ENCODE results near the gene DNAJC8.

The DNAJC8 gene

GRCh38 chr1:28235755-28236655, 3.2 kb upstream of the DNAJC8 start, which contains the start of gene ATP5IF1 (continued):
- TF ChIP-seq KLF9 (tag by site-specific recombination; IDR thresholded peaks at IDR 0.05; ENCODE audit: low read depth) (peak; percentile 8; the same call in 1 of the 2 replicates), ZNF214 (tag by site-specific recombination; IDR thresholded peaks at IDR 0.05; ENCODE audit: borderline replicate concordance) (no peak), ZNF362 (tag by site-specific recombination; IDR thresholded peaks at IDR 0.05) (no peak), ZBTB21 (tag by site-specific recombination; IDR thresholded peaks at IDR 0.05) (no peak), ZNF629 (tag by site-specific recombination; IDR thresholded peaks at IDR 0.05) (peak; percentile 19; the same call in 1 of the 2 replicates), RBAK (tag by site-specific recombination; IDR thresholded peaks at IDR 0.05) (no peak), SALL2 (tag by site-specific recombination; IDR thresholded peaks at IDR 0.05; ENCODE audit: borderline replicate concordance) (no peak), ZNF2 (tag by site-specific recombination; IDR thresholded peaks at IDR 0.05) (peak; percentile 76), ZBTB10 (tag by site-specific recombination; IDR thresholded peaks at IDR 0.05) (peak; percentile 51; the same call in 1 of the 2 replicates), ZNF155 (tag by site-specific recombination; IDR thresholded peaks at IDR 0.05) (no peak), ZNF10 (tag by site-specific recombination; IDR thresholded peaks at IDR 0.05) (no peak), ZNF169 (tag by site-specific recombination; IDR thresholded peaks at IDR 0.05) (no peak), ZNF280D (tag by site-specific recombination; IDR thresholded peaks at IDR 0.05) (no peak), ZNF768 (tag by site-specific recombination; IDR thresholded peaks at IDR 0.05) (no peak), ZBTB7A (tag by site-specific recombination; IDR thresholded peaks at IDR 0.05; ENCODE audit: low read depth) (0 out of 2 replicates have a peak, but pooled peaks have one; percentile 61), ZNF335 (tag by site-specific recombination; conservative IDR thresholded peaks at IDR 0.05) (peak; percentile 59), IKZF3 (tag by site-specific recombination; IDR thresholded peaks at IDR 0.05) (0 out of 2 replicates have a peak, but pooled peaks have one; percentile 24), ZNF501 (tag by site-specific recombination; IDR thresholded peaks at IDR 0.05) (peak; percentile 95), ZSCAN5A (tag by site-specific recombination; IDR thresholded peaks at IDR 0.05) (no peak), ZEB2 (tag by site-specific recombination; IDR thresholded peaks at IDR 0.05) (0 out of 2 replicates have a peak, but pooled peaks have one; percentile 39), PRDM2 (tag by site-specific recombination; IDR thresholded peaks at IDR 0.05; ENCODE audit: borderline replicate concordance) (peak; percentile 54; the same call in 1 of the 2 replicates), ZNF610 (tag by site-specific recombination; IDR thresholded peaks at IDR 0.05; ENCODE audit: borderline replicate concordance) (no peak)
